ENCODE measurements around the gene FAM174B. TPM values are rescaled to one million over a fixed set of nuclear protein-coding genes. Genes with fewer than 3 reads are reported as not detected.

FAM174B gene
- polyA plus RNA-seq, 5 donors: 39.5 to 57.2 (median 41.8) TPM

DNA sequence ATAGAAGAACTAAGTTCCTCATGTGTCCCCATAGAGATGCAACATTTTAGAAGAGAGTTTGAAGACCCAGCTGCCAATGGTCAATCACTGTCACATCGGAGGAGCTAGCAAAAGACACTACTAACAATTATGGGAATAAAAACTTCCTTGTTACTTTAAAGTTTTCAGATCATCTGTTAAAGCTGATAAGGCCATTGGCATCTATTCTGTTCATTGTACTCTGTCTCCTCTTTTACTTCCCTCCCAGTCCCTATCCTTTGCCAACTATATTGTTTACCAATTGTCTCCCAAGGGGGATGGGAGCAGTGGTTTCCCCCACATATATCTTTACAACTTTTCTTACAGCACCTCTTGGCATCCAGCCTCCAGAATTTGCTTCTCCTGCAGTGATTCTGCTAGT is 81.0 kb downstream of the FAM174B start:
- DNase-seq: no peak

DNA sequence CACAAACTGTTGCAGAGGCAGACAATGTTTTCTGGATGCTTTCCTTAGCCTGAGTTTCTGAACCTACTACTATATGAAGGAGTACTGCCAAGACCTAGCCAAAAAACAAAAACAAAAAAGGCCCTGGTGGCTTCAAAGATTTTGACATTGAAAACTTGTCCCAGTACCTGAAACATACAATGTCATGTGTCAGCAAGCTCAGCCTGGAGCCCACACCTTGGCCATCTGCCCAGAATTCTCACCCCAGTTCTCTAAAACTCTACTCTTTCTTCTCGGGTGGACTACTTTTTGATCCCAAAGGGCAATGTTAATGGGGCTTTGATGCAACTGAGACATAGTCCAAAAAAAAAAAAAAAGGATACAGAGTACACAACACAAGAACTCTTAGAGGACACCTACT is 81.4 kb downstream of the FAM174B start:
- DNase-seq: no peak

DNA sequence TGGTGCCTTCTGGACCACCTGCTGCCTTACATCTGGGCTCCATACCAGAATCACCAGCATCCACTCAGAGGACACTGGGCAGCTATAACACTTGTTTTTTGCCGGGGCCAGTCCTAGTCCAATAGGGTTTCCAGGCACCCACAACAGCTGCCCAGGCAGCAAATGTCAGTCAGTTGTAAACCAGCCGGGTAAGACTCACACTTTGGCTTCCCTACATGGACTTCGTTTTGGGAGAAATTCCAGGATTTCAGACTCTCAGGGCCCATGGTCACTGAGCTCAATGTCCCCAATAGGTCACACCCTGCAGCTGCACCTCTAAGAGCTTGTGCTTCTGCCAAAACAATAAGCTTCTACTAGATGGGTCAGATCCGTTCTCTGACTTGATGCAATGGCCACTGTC is 83.8 kb downstream of the FAM174B start:
- no peak for DNase-seq

DNA sequence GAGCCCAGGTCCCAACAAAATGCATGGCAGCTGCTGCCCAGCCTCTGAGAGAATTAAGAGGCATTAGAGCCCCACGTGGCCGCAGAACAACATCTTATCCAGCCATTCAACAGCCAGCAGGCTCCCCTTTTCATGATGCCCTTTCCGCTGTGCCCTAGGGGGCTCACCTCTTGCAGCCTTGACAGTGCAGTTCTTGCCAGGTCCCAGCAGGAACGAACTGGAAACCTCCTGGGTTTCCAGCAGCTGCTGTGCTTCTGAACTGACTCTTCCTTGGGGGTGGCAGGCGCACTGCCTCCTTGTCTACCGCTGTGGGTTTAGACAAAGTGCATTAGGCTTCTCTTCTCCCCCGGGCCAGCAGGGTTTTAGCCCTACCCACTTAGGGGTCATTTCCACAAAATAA is 85.2 kb downstream of the FAM174B start:
- DNase-seq: no peak

DNA sequence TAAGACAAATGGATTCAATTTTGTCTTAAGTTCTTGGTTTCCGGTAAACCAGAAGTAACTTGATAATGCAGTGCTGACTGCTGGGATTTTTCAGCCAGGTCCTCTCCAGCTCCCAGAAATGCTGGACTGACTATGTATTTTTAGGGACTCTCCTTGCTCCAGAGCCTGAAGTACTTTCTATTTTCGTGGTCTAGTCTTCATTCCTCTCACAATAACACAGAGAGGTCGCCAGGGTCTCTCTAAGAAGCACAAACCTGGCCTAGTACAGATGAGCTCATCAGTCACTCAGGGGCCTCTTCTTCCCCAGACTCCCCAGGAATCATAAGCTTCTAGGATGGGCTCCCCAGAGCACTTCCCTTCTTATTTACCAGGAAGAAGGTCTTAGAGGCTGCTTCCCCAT is 85.8 kb downstream of the FAM174B start:
- no peak for DNase-seq

Other genes with a start within 250 kb of the FAM174B start
- gene CHD2, start 244.5 kb upstream of the FAM174B start, polyA plus RNA-seq (ENCODE audit: insufficient read depth in 1 of 5, insufficient read length in 5 of 5, low replicate concordance in 1 of 5): 100 to 1,000 TPM; 103 to 146 (median 124) TPM